Measurements from ENCODE around the gene APBA1. TPM values are rescaled to one million over a fixed set of nuclear protein-coding genes. Genes with fewer than 3 reads are reported as not detected.

The APBA1 gene
- total and polyA plus RNA-seq, 4 donors, result 0.95 to 8.1 (median 2.8) TPM

- Histone ChIP-seq H3K4me3 (no peak overlapping the region), H3K9ac (ENCODE audit: insufficient read depth in 1 of 2, low read length in 2 of 2) (no peak overlapping the region), H3K4me1 (ENCODE audit: control insufficient read depth in 5 of 5, insufficient read depth in 5 of 5, low read length in 5 of 5) (no peaks in the 10 kb centered on the region), H3K9me3 (ENCODE audit: control insufficient read depth in 4 of 4, insufficient read depth in 3 of 4, low read length in 3 of 4) (peaks cover 0 to 10% (median 4%) of the 10 kb centered on the region in 4 donors), H3K27me3 (ENCODE audit: control insufficient read depth in 3 of 3, insufficient read depth in 3 of 3, low read length in 2 of 3) (no peaks in the 10 kb centered on the region), H3K36me3 (ENCODE audit: control insufficient read depth in 4 of 4, insufficient read depth in 4 of 4, low read length in 4 of 4) (no peaks in the 10 kb centered on the region), H3K27ac (ENCODE audit: low read depth in 1 of 2, low read length in 1 of 2) (no peak overlapping the region)
- DNase-seq (no peak), ATAC-seq (ENCODE audit: insufficient read depth, low FRiP score) (no peak)
- 94% methylated on average over 2 of the region's 2 CpGs for WGBS, 2 donors
- no peak for TF ChIP-seq CTCF (IDR thresholded peaks at IDR 0.05; ENCODE audit: control extremely low read depth, extremely low read depth)
These were observed 24.6 kb upstream of the APBA1 start for GRCh38 chr9:69696802-69697201.

- WGBS, 2 donors, result 74 to 82% methylated on average over 2 of the region's 2 CpGs
- H3K4me3 ChIP-seq, result no peak overlapping the region
- H3K9me3 ChIP-seq (ENCODE audit: control insufficient read depth in 4 of 4, insufficient read depth in 3 of 4, low read length in 3 of 4), result peaks cover 0 to 4% (median 1%) of the 10 kb centered on the region in 4 donors
- H3K27me3 ChIP-seq (ENCODE audit: control insufficient read depth in 3 of 3, insufficient read depth in 3 of 3, low read length in 2 of 3), result no peaks in the 10 kb centered on the region
- no peak overlapping the region for H3K9ac ChIP-seq (ENCODE audit: insufficient read depth in 1 of 2, low read length in 2 of 2)
- no peak overlapping the region for H3K27ac ChIP-seq (ENCODE audit: low read depth in 1 of 2, low read length in 1 of 2)
- DNase-seq (no peak), ATAC-seq (ENCODE audit: insufficient read depth, low FRiP score) (no peak)
- no peak for TF ChIP-seq CTCF (IDR thresholded peaks at IDR 0.05; ENCODE audit: control extremely low read depth, extremely low read depth)
- no peaks in the 10 kb centered on the region for H3K4me1 ChIP-seq (ENCODE audit: control insufficient read depth in 5 of 5, insufficient read depth in 5 of 5, low read length in 5 of 5)
- H3K36me3 ChIP-seq (ENCODE audit: control insufficient read depth in 4 of 4, insufficient read depth in 4 of 4, low read length in 4 of 4), result no peaks in the 10 kb centered on the region
These were observed 17.9 kb upstream of the APBA1 start for GRCh38 chr9:69689991-69690538.

GRCh38 chr9:69683927-69684326 lies 11.8 kb upstream of the APBA1 start:
- ATAC-seq (ENCODE audit: insufficient read depth, low FRiP score) (no peak), DNase-seq (no peak)
- Histone ChIP-seq H3K9me3 (ENCODE audit: control insufficient read depth in 4 of 4, insufficient read depth in 3 of 4, low read length in 3 of 4) (no peaks in the 10 kb centered on the region), H3K4me3 (no peak overlapping the region), H3K9ac (ENCODE audit: insufficient read depth in 1 of 2, low read length in 2 of 2) (no peak overlapping the region), H3K27ac (ENCODE audit: low read depth in 1 of 2, low read length in 1 of 2) (no peak overlapping the region), H3K36me3 (ENCODE audit: control insufficient read depth in 4 of 4, insufficient read depth in 4 of 4, low read length in 4 of 4) (no peaks in the 10 kb centered on the region), H3K27me3 (ENCODE audit: control insufficient read depth in 3 of 3, insufficient read depth in 3 of 3, low read length in 2 of 3) (no peaks in the 10 kb centered on the region), H3K4me1 (ENCODE audit: control insufficient read depth in 5 of 5, insufficient read depth in 5 of 5, low read length in 5 of 5) (no peaks in the 10 kb centered on the region)
- TF ChIP-seq CTCF (IDR thresholded peaks at IDR 0.05; ENCODE audit: control extremely low read depth, extremely low read depth), result no peak
- WGBS, 2 donors, result 80 to 91% methylated on average over 5 of the region's 5 CpGs
